Activated CD4-positive, alpha-beta memory T cell treated with anti-CD3 and anti-CD28 coated beads for 36 hours (primary cell): ENCODE data around the gene KATNAL1. TPM values are rescaled to one million over a fixed set of nuclear protein-coding genes. Genes with fewer than 3 reads are reported as not detected.

Experiments
- CTCF ChIA-PET: fragments of 350-600 bp; sonication (Branson Sonifier 250); formaldehyde crosslinking; loops from one replicate; lab custom pipeline; 2021; ENCODE audit warnings: antibody characterized with exemption, inconsistent platforms; lab: Charles Lee
- POLR2A ChIA-PET: fragments of 350-600 bp; sonication (Branson Sonifier 250); formaldehyde crosslinking; loops from one replicate; lab custom pipeline; 2021; ENCODE audit warnings: antibody characterized with exemption; lab: Charles Lee
- DNase-seq: peaks from one replicate; pipeline ENCODE4 v3.0.0-alpha.2; 2020
- H3K27ac Mint-ChIP-seq: one replicate; pipeline ENCODE4 v1.8.0; 2021; ENCODE audit warnings: mixed read lengths
- H3K27me3 Mint-ChIP-seq: one replicate; pipeline ENCODE4 v1.8.0; 2021; ENCODE audit warnings: mixed read lengths
- H3K36me3 Mint-ChIP-seq: one replicate; pipeline ENCODE4 v1.8.0; 2021; ENCODE audit warnings: mixed read lengths
- H3K4me1 Mint-ChIP-seq: one replicate; pipeline ENCODE4 v1.8.0; 2021; ENCODE audit warnings: low read depth, mixed read lengths
- H3K4me3 Mint-ChIP-seq: one replicate; pipeline ENCODE4 v1.8.0; 2021; ENCODE audit warnings: mild to moderate bottlenecking, mixed read lengths
- H3K9me3 Mint-ChIP-seq: one replicate; pipeline ENCODE4 v1.8.0; 2021; ENCODE audit warnings: mixed read lengths
- intact Hi-C: fragments of 100-400 bp; cut with micrococcal nuclease; formaldehyde crosslinking; loops from one replicate; pipeline ENCODE4 v1.15.1; 2023
- total RNA-seq, 2 experiments: library from RNA; stranded (reverse); gene quantifications; one replicate each; pipeline ENCODE4 v1.2.3, GENCODE V29; 2021

Gene KATNAL1
- total RNA-seq, 2 experiments from 2014 or later: 13.9 to 16.8 TPM

GRCh38 chr13:30156270-30156669 is 151.1 kb downstream of the KATNAL1 start:
- Mint-ChIP-seq H3K4me1 (peaks cover 63% of the 10 kb centered on the region), H3K4me3 (no peak overlapping the region), H3K27me3 (no peaks in the 10 kb centered on the region), H3K9me3 (no peaks in the 10 kb centered on the region), H3K27ac (no peak overlapping the region), H3K36me3 (no peaks in the 10 kb centered on the region)
- intact Hi-C loops: no loop called here
- DNase-seq: no peak
- POLR2A ChIA-PET: interaction anchor here (1.8 kb wide), 1 partner anchor 10 kb away, joined by 9 read pairs; no protein-coding TSS in a partner anchor
- CTCF ChIA-PET: interaction anchor here (5.5 to 9.2 kb wide), 2 partner anchors 10 to 23 kb away, joined by 82 to 270 read pairs; no protein-coding TSS in a partner anchor

GRCh38 chr13:30154931-30155330 is 152.4 kb downstream of the KATNAL1 start:
- intact Hi-C loops: no loop called here

GRCh38 chr13:30154531-30154930 is 152.8 kb downstream of the KATNAL1 start:
- Mint-ChIP-seq H3K27ac (no peak overlapping the region), H3K4me3 (no peak overlapping the region), H3K9me3 (no peaks in the 10 kb centered on the region), H3K4me1 (peaks cover 75% of the 10 kb centered on the region), H3K27me3 (no peaks in the 10 kb centered on the region), H3K36me3 (no peaks in the 10 kb centered on the region)
- no peak for DNase-seq
- CTCF ChIA-PET: interaction anchor here (9.2 kb wide), 1 partner anchor 22 kb away, joined by 270 read pairs; no protein-coding TSS in a partner anchor
- intact Hi-C loops: no loop called here
- POLR2A ChIA-PET: no interaction called here

More at GRCh38 chr13:30154931-30155330, 152.4 kb downstream of the KATNAL1 start:
- Mint-ChIP-seq H3K4me3 (no peak overlapping the region), H3K27me3 (no peaks in the 10 kb centered on the region), H3K36me3 (no peaks in the 10 kb centered on the region), H3K27ac (no peak overlapping the region), H3K4me1 (peaks cover 73% of the 10 kb centered on the region), H3K9me3 (no peaks in the 10 kb centered on the region)
- CTCF ChIA-PET: interaction anchor here (5.5 to 9.2 kb wide), 2 partner anchors 9 to 22 kb away, joined by 82 to 270 read pairs; no protein-coding TSS in a partner anchor
- no peak for DNase-seq
- POLR2A ChIA-PET: no interaction called here

- Mint-ChIP-seq H3K4me3 (no peak overlapping the region), H3K27me3 (no peaks in the 10 kb centered on the region), H3K27ac (no peak overlapping the region), H3K36me3 (no peaks in the 10 kb centered on the region), H3K9me3 (no peaks in the 10 kb centered on the region), H3K4me1 (peaks cover 74% of the 10 kb centered on the region)
- POLR2A ChIA-PET: no interaction called here
- intact Hi-C loops: no loop called here
- CTCF ChIA-PET: interaction anchor here (0.8 to 9.2 kb wide), 2 partner anchors 11 to 21 kb away, joined by 3 to 270 read pairs; no protein-coding TSS in a partner anchor
- no peak for DNase-seq
These were observed 153.6 kb downstream of the KATNAL1 start for GRCh38 chr13:30153545-30154426.

Other genes starting within 250 kb of the KATNAL1 start
- gene UBE2L5, start 114.9 kb upstream of the KATNAL1 start, total RNA-seq: not detected
- 100 to 1,000 TPM; 689 to 693 TPM for gene HMGB1, start 158.4 kb upstream of the KATNAL1 start, total RNA-seq